Caco-2 (cell line): ENCODE measurements around the gene TNNI2. TPM values are rescaled to one million over a fixed set of nuclear protein-coding genes. Genes with fewer than 3 reads are reported as not detected.

Experiments
- BruUV-seq: library from RNA; stranded (reverse); fragments of 400-500 nt; replicated peaks from 2 replicates; lab custom pipeline; 2021; lab: Mats Ljungman, UMichigan
- CTCF ChIA-PET: fragments of 300-600 bp; sonication (Branson Sonifier 250); formaldehyde crosslinking; loops from one replicate; lab custom pipeline; 2022; ENCODE audit warnings: antibody characterized with exemption; lab: Charles Lee
- POLR2A ChIA-PET: fragments of 300-600 bp; sonication (Branson Sonifier 250); formaldehyde crosslinking; loops from one replicate; lab custom pipeline; 2022; ENCODE audit warnings: antibody characterized with exemption; lab: Charles Lee
- DNase-seq, 2 experiments: peaks; one replicate each; pipeline versions ENCODE4 v3.0.0 to v3.0.0-alpha.2; 2020 to 2022
- H3K27me3 ChIP-seq: replicated peaks from 2 replicates; pipeline ENCODE4 v1.6.0; 2011; ENCODE audit warnings: low read length; ENCODE audit not compliant: control insufficient read depth, insufficient read depth
- H3K36me3 ChIP-seq: 2 replicates; pipeline ENCODE4 v1.5.1; 2011; ENCODE audit warnings: low read length; ENCODE audit not compliant: control insufficient read depth, insufficient read depth
- H3K4me1 ChIP-seq: fragments of 250-450 bp; sonication (Bioruptor Pico); 2 replicates; pipeline ENCODE4 v1.5.1; 2020; ENCODE audit warnings: mild to moderate bottlenecking
- H3K4me3 ChIP-seq: 2 replicates; pipeline ENCODE4 v1.5.1; 2011; ENCODE audit warnings: low read depth, mild to moderate bottlenecking, control low read depth, low read length
- H3K9me3 ChIP-seq: fragments of 250-450 bp; sonication (Bioruptor Pico); 2 replicates; pipeline ENCODE4 v1.5.1; 2020; ENCODE audit warnings: mild to moderate bottlenecking, moderate library complexity
- H3K27ac Mint-ChIP-seq: one replicate; pipeline ENCODE4 v1.8.0; 2022; ENCODE audit warnings: mixed read lengths; ENCODE audit not compliant: unreplicated experiment
- H3K27me3 Mint-ChIP-seq: one replicate; pipeline ENCODE4 v1.8.0; 2022; ENCODE audit warnings: mixed read lengths; ENCODE audit not compliant: insufficient read depth, unreplicated experiment
- H3K36me3 Mint-ChIP-seq: one replicate; pipeline ENCODE4 v1.8.0; 2022; ENCODE audit warnings: mild to moderate bottlenecking, mixed read lengths; ENCODE audit not compliant: insufficient read depth, unreplicated experiment
- H3K4me1 Mint-ChIP-seq: one replicate; pipeline ENCODE4 v1.8.0; 2022; ENCODE audit warnings: low read depth, mixed read lengths; ENCODE audit not compliant: unreplicated experiment
- H3K4me3 Mint-ChIP-seq: one replicate; pipeline ENCODE4 v1.8.0; 2022; ENCODE audit warnings: mild to moderate bottlenecking, moderate library complexity, mixed read lengths; ENCODE audit not compliant: unreplicated experiment
- H3K9me3 Mint-ChIP-seq: one replicate; pipeline ENCODE4 v1.8.0; 2022; ENCODE audit warnings: mixed read lengths; ENCODE audit not compliant: unreplicated experiment
- intact Hi-C: fragments of 100-400 bp; cut with micrococcal nuclease; formaldehyde crosslinking; loops from one replicate; pipeline ENCODE4 v1.10.0; 2022; ENCODE audit not compliant: unreplicated experiment
- total RNA-seq: library from RNA; stranded (reverse); gene quantifications from 2 replicates; pipeline ENCODE4 v1.2.3, GENCODE V29; 2022
- TF ChIP-seq, protein P1 (sequence below), 2 experiments: fragments of 200-600 bp in 1 of 2; IDR thresholded peaks; 1 replicate in 1 of 2; 2 replicates in 1 of 2; pipeline versions ENCODE4 v1.5.1 to v1.8.0; 2011 to 2022; ENCODE audit warnings: antibody characterized with exemption in 1 of 2, control low read depth in 1 of 2, inconsistent platforms in 1 of 2, low read depth in 1 of 2, low read length in 1 of 2, mild to moderate bottlenecking in 1 of 2, moderate library complexity in 1 of 2; ENCODE audit not compliant: insufficient read depth in 1 of 2, severe bottlenecking in 1 of 2, unreplicated experiment in 1 of 2

Gene TNNI2
- total RNA-seq, 1 experiment from 2014 or later: 8.6 TPM

DNA sequence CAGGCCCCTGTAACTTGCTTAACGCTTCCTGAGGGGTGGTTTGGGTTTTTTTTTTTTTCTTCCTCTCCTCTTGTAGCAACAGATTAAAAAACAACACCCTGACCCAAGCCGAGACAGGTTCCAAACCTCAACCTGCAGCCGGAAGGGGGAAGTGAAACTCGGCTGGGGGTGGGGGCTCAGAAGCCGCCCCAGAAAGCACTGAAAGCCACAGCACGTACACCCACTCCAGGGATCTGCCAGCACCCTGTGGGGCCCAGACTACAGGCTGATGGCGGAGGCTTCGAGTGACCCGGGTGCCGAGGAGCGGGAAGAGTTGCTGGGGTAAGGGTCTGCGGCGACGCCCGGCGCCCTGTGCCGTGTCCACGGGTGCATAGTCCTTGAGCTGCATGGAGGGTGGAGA is 14.1 kb downstream of the TNNI2 start, which contains the start of gene LSP1:
Gene LSP1, plus strand, starts transcription at position 208 of the 400 bp plus-strand sequence. Its CDS starts 61 bp downstream, at position 269.
- Histone ChIP-seq H3K36me3 (no peaks in the 10 kb centered on the region), H3K27me3 (no peaks in the 10 kb centered on the region), H3K4me3 (no peak within 1 kb of the TSS), H3K4me1 (no peaks in the 10 kb centered on the region), H3K9me3 (no peaks in the 10 kb centered on the region)
- Mint-ChIP-seq H3K4me1 (no peaks in the 10 kb centered on the region), H3K27me3 (no peaks in the 10 kb centered on the region), H3K27ac (no peak within 1 kb of the TSS), H3K4me3 (no peak within 1 kb of the TSS), H3K9me3 (no peaks in the 10 kb centered on the region), H3K36me3 (no peaks in the 10 kb centered on the region)
- BruUV-seq: no TSS peak
- intact Hi-C loops: no loop called here
- DNase-seq: no peak
- CTCF ChIA-PET: no interaction called here
- POLR2A ChIA-PET: no interaction called here
- TF ChIP-seq, protein P1, sequence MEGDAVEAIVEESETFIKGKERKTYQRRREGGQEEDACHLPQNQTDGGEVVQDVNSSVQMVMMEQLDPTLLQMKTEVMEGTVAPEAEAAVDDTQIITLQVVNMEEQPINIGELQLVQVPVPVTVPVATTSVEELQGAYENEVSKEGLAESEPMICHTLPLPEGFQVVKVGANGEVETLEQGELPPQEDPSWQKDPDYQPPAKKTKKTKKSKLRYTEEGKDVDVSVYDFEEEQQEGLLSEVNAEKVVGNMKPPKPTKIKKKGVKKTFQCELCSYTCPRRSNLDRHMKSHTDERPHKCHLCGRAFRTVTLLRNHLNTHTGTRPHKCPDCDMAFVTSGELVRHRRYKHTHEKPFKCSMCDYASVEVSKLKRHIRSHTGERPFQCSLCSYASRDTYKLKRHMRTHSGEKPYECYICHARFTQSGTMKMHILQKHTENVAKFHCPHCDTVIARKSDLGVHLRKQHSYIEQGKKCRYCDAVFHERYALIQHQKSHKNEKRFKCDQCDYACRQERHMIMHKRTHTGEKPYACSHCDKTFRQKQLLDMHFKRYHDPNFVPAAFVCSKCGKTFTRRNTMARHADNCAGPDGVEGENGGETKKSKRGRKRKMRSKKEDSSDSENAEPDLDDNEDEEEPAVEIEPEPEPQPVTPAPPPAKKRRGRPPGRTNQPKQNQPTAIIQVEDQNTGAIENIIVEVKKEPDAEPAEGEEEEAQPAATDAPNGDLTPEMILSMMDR (IDR thresholded peaks at IDR 0.05; ENCODE audit: insufficient read depth in 1 of 2, low read depth in 1 of 2, low read length in 1 of 2, severe bottlenecking in 1 of 2, unreplicated experiment in 1 of 2): no peak

DNA sequence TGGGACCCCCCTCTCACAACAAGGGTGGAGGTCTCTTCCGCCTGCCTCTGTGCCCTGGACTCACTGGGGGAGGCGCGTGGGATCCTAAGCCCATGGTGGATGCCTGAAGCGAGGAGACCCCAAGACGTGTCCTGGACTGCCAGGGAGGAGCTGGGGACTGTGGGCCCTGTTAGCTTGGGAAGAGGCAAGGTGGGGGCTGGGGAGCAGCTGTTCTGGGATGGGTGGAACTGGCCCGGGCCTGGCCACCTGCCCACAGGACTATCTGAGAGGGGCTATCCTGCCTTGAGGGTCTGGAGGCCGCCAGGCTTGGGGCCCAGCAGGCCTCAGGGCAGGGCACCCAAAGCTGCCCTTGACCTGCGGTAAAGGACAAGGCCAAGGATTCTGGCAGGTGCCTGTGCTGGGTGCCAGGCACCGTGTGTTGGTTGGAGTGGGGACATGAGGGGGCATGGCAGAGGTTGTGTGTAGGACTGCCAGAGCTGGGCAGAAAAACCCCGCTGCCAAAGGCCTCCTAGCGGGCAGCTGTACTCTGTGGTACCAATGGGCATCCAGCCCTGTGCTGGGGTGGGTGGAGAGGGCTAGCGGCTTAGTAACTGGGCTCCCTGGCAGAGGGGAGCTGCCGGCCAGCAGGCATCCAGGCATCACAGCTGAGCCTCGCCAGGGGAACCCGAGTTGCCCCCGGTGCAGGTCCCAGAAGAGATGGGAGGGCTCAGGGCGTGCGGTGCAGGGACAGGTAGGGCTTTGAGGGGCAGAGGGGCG is 14.8 kb downstream of the TNNI2 start:
- Mint-ChIP-seq H3K36me3 (no peaks in the 10 kb centered on the region), H3K27me3 (no peaks in the 10 kb centered on the region), H3K27ac (no peak overlapping the region), H3K4me1 (no peaks in the 10 kb centered on the region), H3K9me3 (no peaks in the 10 kb centered on the region), H3K4me3 (no peak overlapping the region)
- Histone ChIP-seq H3K9me3 (no peaks in the 10 kb centered on the region), H3K27me3 (no peaks in the 10 kb centered on the region), H3K36me3 (no peaks in the 10 kb centered on the region), H3K4me3 (no peak overlapping the region), H3K4me1 (no peaks in the 10 kb centered on the region)
- intact Hi-C loops: no loop called here
- DNase-seq: no peak
- TF ChIP-seq, protein P1 (IDR thresholded peaks at IDR 0.05; ENCODE audit: insufficient read depth in 1 of 2, low read depth in 1 of 2, low read length in 1 of 2, severe bottlenecking in 1 of 2, unreplicated experiment in 1 of 2): no peak
- ChIA-PET CTCF (no interaction called here), POLR2A (no interaction called here)
- BruUV-seq: no TSS peak

DNA sequence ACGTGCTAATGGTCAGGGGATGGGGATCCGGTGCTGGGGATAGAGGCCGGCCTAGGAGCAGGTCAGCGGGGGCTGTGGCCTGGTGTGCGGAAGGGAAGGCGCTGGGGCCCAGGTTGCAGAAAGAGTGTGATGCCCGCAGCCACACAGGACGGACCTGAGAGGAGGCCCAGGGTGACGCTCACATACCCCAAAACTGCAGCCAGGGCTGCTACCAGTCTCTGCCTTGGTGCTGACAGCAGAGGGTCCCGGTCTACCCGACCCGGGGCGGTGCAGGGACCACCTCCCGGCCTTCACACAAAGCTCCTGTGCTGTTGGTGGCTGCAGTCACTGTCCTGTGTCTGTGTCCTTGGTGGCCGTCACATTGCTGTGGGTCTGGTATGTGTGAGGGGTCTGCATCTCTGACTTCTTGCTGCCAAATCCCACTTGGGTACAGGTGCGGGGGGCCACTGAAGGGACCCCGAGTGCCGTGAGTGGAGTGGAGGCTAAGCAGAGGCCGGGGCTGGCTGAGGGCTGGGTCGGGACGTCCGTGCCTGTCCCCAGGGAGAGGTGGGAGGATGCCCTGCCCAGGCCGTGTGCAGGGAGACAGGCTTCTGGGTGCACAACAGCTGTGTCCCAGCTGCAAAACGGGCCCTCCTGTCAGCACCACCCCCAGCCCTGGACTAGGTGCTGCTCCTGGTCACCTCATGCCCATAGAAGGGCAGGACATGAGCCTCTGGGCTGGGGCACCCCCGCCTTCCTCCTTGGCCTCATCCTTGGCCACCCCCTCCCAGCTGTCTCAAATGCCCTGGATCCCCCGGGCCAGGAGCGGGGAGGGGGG is 15.6 kb downstream of the TNNI2 start:
- Mint-ChIP-seq H3K27ac (no peak overlapping the region), H3K9me3 (no peaks in the 10 kb centered on the region), H3K27me3 (no peaks in the 10 kb centered on the region), H3K36me3 (no peaks in the 10 kb centered on the region), H3K4me3 (no peak overlapping the region), H3K4me1 (no peaks in the 10 kb centered on the region)
- DNase-seq: no peak
- TF ChIP-seq, protein P1 (IDR thresholded peaks at IDR 0.05; ENCODE audit: insufficient read depth in 1 of 2, low read depth in 1 of 2, low read length in 1 of 2, severe bottlenecking in 1 of 2, unreplicated experiment in 1 of 2): no peak
- no peaks in the 10 kb centered on the region for H3K27me3 ChIP-seq
- no peaks in the 10 kb centered on the region for H3K4me1 ChIP-seq
- no peak overlapping the region for H3K4me3 ChIP-seq
- H3K9me3 ChIP-seq: no peaks in the 10 kb centered on the region
- no TSS peak for BruUV-seq
- intact Hi-C loops: no loop called here
- ChIA-PET POLR2A (no interaction called here), CTCF (interaction anchor here (1.0 to 1.4 kb wide), 2 partner anchors 28 to 302 kb away, joined by 3 to 5 read pairs; no protein-coding TSS in a partner anchor)
- H3K36me3 ChIP-seq: no peaks in the 10 kb centered on the region
